Fibroblast of lung (primary cell): ENCODE measurements around the gene ESR2. TPM values are rescaled to one million over a fixed set of nuclear protein-coding genes. Genes with fewer than 3 reads are reported as not detected.
A peak's percentile ranks its signal among the peaks of the same experiment; 100 is the strongest.

Experiments
- DNase-seq, 2 donors: peaks; one replicate each; pipeline versions ENCODE4 v3.0.0 to v3.0.0-alpha.2; 2010; ENCODE audit warnings: low read depth in 2 of 2
- H2AFZ ChIP-seq: 2 replicates; pipeline ENCODE4 v1.5.1; 2012; ENCODE audit warnings: low read length, control low read depth, inconsistent platforms
- H3K27ac ChIP-seq: 2 replicates; pipeline ENCODE4 v1.5.1; 2011; ENCODE audit warnings: low read length, control low read depth; ENCODE audit not compliant: insufficient read depth
- H3K27me3 ChIP-seq: 2 replicates; pipeline ENCODE4 v1.5.1; 2011; ENCODE audit warnings: mild to moderate bottlenecking, low read length; ENCODE audit not compliant: control insufficient read depth, insufficient read depth
- H3K36me3 ChIP-seq: 2 replicates; pipeline ENCODE4 v1.5.1; 2011; ENCODE audit warnings: low read length; ENCODE audit not compliant: control insufficient read depth, insufficient read depth
- H3K4me1 ChIP-seq: 2 replicates; pipeline ENCODE4 v1.5.1; 2011; ENCODE audit warnings: low read length; ENCODE audit not compliant: control insufficient read depth, insufficient read depth; ENCODE audit errors: extremely low read depth
- H3K4me2 ChIP-seq: 2 replicates; pipeline ENCODE4 v1.5.1; 2011; ENCODE audit warnings: low read length, control low read depth; ENCODE audit not compliant: insufficient read depth; ENCODE audit errors: extremely low read depth
- H3K4me3 ChIP-seq, 4 experiments: fragments of 200-600 bp in 1 of 4; sonication (generic) in 1 of 4; replicated peaks in 1 of 4; 2 replicates each; pipeline ENCODE4 v1.5.1; 2011 to 2016; ENCODE audit warnings: low read length in 4 of 4, low read depth in 3 of 4, mild to moderate bottlenecking in 3 of 4, control low read depth in 2 of 4, inconsistent platforms in 1 of 4, mixed read lengths in 1 of 4; ENCODE audit not compliant: insufficient read depth in 1 of 4; ENCODE audit errors: control extremely low read depth in 1 of 4
- H3K79me2 ChIP-seq: 2 replicates; pipeline ENCODE4 v1.5.1; 2012; ENCODE audit warnings: mild to moderate bottlenecking, low read length, inconsistent platforms; ENCODE audit not compliant: control insufficient read depth, insufficient read depth
- H3K9ac ChIP-seq: 2 replicates; pipeline ENCODE4 v1.5.1; 2011; ENCODE audit warnings: mild to moderate bottlenecking, low read length, control low read depth; ENCODE audit not compliant: insufficient read depth
- H3K9me3 ChIP-seq: 2 replicates; pipeline ENCODE4 v1.5.1; 2012; ENCODE audit warnings: low read depth, low read length; ENCODE audit not compliant: control insufficient read depth, insufficient read depth
- H4K20me1 ChIP-seq: 2 replicates; pipeline ENCODE4 v1.5.1; 2011; ENCODE audit warnings: low read length; ENCODE audit not compliant: control insufficient read depth, insufficient read depth; ENCODE audit errors: extremely low read depth
- CTCF ChIP-seq, 2 donors: IDR thresholded peaks in 1 of 2; conservative IDR thresholded peaks in 1 of 2; 1 replicate in 1 of 2; 2 replicates in 1 of 2; pipeline ENCODE4 v1.5.1; 2011 to 2012; ENCODE audit warnings: low read length in 2 of 2, control low read depth in 1 of 2, inconsistent platforms in 1 of 2, low read depth in 1 of 2, mild to moderate bottlenecking in 1 of 2
- EZH2 ChIP-seq: IDR thresholded peaks from 2 replicates; pipeline ENCODE4 v1.5.1; 2012; ENCODE audit warnings: low read length, control low read depth, mild to moderate bottlenecking; ENCODE audit errors: missing control alignments
- polyA plus RNA-seq, 2 donors: library from polyadenylated mRNA; depleted of rRNA in 1 of 2; stranded (reverse) in 1 of 2; unstranded in 1 of 2; fragments of >200 nt; gene quantifications; 2 replicates each; pipeline ENCODE4 v1.2.1, GENCODE V29; 2011 to 2012; ENCODE audit warnings: missing spikeins in 1 of 2
- total RNA-seq: library from RNA; depleted of rRNA; stranded (reverse); fragments of >200 nt; gene quantifications from 2 replicates; pipeline ENCODE4 v1.2.1, GENCODE V29; 2014

Gene ESR2
- total and polyA plus RNA-seq, 2 donors (not counting 1 experiment from before 2014, with no cell fraction given), result 0.02 to 0.66 TPM

- Histone ChIP-seq H3K4me3 (peak overlapping the region; percentile 61 to 77 (median 71)), H4K20me1 (no peaks in the 10 kb centered on the region), H3K4me1 (no peaks in the 10 kb centered on the region), H3K36me3 (no peaks in the 10 kb centered on the region), H3K4me2 (peak overlapping the region; percentile 73), H3K79me2 (no peaks in the 10 kb centered on the region), H2AFZ (peak overlapping the region; percentile 83), H3K27me3 (no peaks in the 10 kb centered on the region), H3K27ac (peak overlapping the region; percentile 79), H3K9ac (peak overlapping the region; percentile 71), H3K9me3 (no peaks in the 10 kb centered on the region)
- no peak for TF ChIP-seq EZH2
- TF ChIP-seq CTCF (conservative IDR thresholded peaks at IDR 0.05 in 1 of 2, IDR thresholded peaks at IDR 0.05 in 1 of 2; ENCODE audit: low read depth in 1 of 2, low read length in 2 of 2), result peak in 1 of 2 donors; percentile 19
- peak; percentile 54 to 62 for DNase-seq
These were observed 43.9 kb upstream of the ESR2 start for GRCh38 chr14:64337888-64338615.

- Histone ChIP-seq H3K27ac (no peak overlapping the region), H2AFZ (no peak overlapping the region), H3K9me3 (no peaks in the 10 kb centered on the region), H4K20me1 (no peaks in the 10 kb centered on the region), H3K27me3 (no peaks in the 10 kb centered on the region), H3K4me2 (no peak overlapping the region), H3K4me1 (no peaks in the 10 kb centered on the region), H3K9ac (no peak overlapping the region), H3K79me2 (no peaks in the 10 kb centered on the region), H3K36me3 (no peaks in the 10 kb centered on the region), H3K4me3 (no peak overlapping the region)
- TF ChIP-seq CTCF (conservative IDR thresholded peaks at IDR 0.05 in 1 of 2, IDR thresholded peaks at IDR 0.05 in 1 of 2; ENCODE audit: low read depth in 1 of 2, low read length in 2 of 2) (no peak), EZH2 (no peak)
- DNase-seq, result no peak
These were observed 35.0 kb upstream of the ESR2 start for GRCh38 chr14:64329149-64329548.

- Histone ChIP-seq H3K4me1 (no peaks in the 10 kb centered on the region), H3K36me3 (no peaks in the 10 kb centered on the region), H3K9me3 (no peaks in the 10 kb centered on the region), H3K27me3 (no peaks in the 10 kb centered on the region), H3K27ac (no peak overlapping the region), H3K4me2 (no peak overlapping the region), H3K79me2 (no peaks in the 10 kb centered on the region), H3K9ac (no peak overlapping the region), H2AFZ (no peak overlapping the region), H3K4me3 (no peak overlapping the region), H4K20me1 (no peaks in the 10 kb centered on the region)
- no peak for TF ChIP-seq CTCF (conservative IDR thresholded peaks at IDR 0.05 in 1 of 2, IDR thresholded peaks at IDR 0.05 in 1 of 2; ENCODE audit: low read depth in 1 of 2, low read length in 2 of 2)
- no peak for TF ChIP-seq EZH2
- no peak for DNase-seq
These were observed 32.3 kb upstream of the ESR2 start for GRCh38 chr14:64326502-64326901.
